Stomach (tissue), 4 donors: ENCODE results near the gene UBE2J1.

ENCODE experiments used
- CTCF ChIP-seq, 7 experiments: fragments of 450-650 bp in 4 of 7; fragments of 200-600 bp in 3 of 7; sonication (generic) in 3 of 7; IDR thresholded peaks; one replicate each; pipeline ENCODE4 v1.5.1; 2016 to 2019; ENCODE audit warnings: antibody characterized with exemption in 7 of 7, control low read depth in 2 of 7, mild to moderate bottlenecking in 1 of 7
- EP300 ChIP-seq: sonication (generic); formaldehyde crosslinking; IDR thresholded peaks from one replicate; pipeline ENCODE4 v1.6.1; 2017; ENCODE audit warnings: antibody characterized with exemption

GRCh38 chr6:89310929-89311328 lies 41.6 kb downstream of the UBE2J1 start:
- TF ChIP-seq EP300: no peak
- no peak for TF ChIP-seq CTCF (IDR thresholded peaks at IDR 0.05)
